Heart left ventricle (tissue), 16 donors: ENCODE data around the gene NTRK3. TPM values are rescaled to one million over a fixed set of nuclear protein-coding genes. Genes with fewer than 3 reads are reported as not detected.
A peak's percentile ranks its signal among the peaks of the same experiment; 100 is the strongest.

Experiments used
- ATAC-seq, 4 donors: fragments of 200-7000 bp; cut with Tn5 transposase; one replicate each; pipeline ENCODE4 v1.9.1; 2020 to 2022; ENCODE audit warnings: moderate library complexity in 4 of 4, mild to moderate bottlenecking in 3 of 4, moderate number of reproducible peaks in 1 of 4
- DNase-seq, 5 donors: peaks; one replicate each; pipeline ENCODE4 v3.0.0-alpha.2; 2020
- H3K27ac ChIP-seq, 12 donors: fragments of 200-600 bp; sonication (generic) in 4 of 12; one replicate each; pipeline versions ENCODE4 v1.5.0 to v1.8.0; 2016 to 2022; ENCODE audit warnings: mild to moderate bottlenecking in 2 of 12
- H3K27me3 ChIP-seq, 9 donors: fragments of 200-600 bp; sonication (generic) in 2 of 9; one replicate each; pipeline versions ENCODE4 v1.5.1 to v1.8.0; 2016 to 2022; ENCODE audit warnings: mild to moderate bottlenecking in 3 of 9
- H3K36me3 ChIP-seq, 9 donors: fragments of 200-600 bp; sonication (generic) in 2 of 9; one replicate each; pipeline versions ENCODE4 v1.5.0 to v1.8.0; 2018 to 2022; ENCODE audit warnings: mild to moderate bottlenecking in 2 of 9
- H3K4me1 ChIP-seq, 12 donors: fragments of 200-600 bp; sonication (generic) in 4 of 12; one replicate each; pipeline versions ENCODE4 v1.5.0 to v1.8.0; 2016 to 2022; ENCODE audit warnings: mild to moderate bottlenecking in 3 of 12
- H3K4me3 ChIP-seq, 12 donors: fragments of 200-600 bp; sonication (generic) in 4 of 12; one replicate each; pipeline versions ENCODE4 v1.5.0 to v1.8.0; 2017 to 2022; ENCODE audit warnings: mild to moderate bottlenecking in 9 of 12, moderate library complexity in 4 of 12
- H3K9me3 ChIP-seq, 12 donors: fragments of 200-600 bp; sonication (generic) in 4 of 12; one replicate each; pipeline versions ENCODE4 v1.5.0 to v1.8.0; 2016 to 2022; ENCODE audit warnings: mild to moderate bottlenecking in 1 of 12
- POLR2A ChIP-seq, 2 donors: fragments of 450-650 bp; IDR thresholded peaks; one replicate each; pipeline ENCODE4 v1.6.1; 2017; ENCODE audit warnings: antibody characterized with exemption in 2 of 2, mild to moderate bottlenecking in 2 of 2, moderate library complexity in 2 of 2
- WGBS, 4 donors: extraction: QIAGEN DNeasy Blood & Tissue Kit in 2 of 4; methylation state at CpG; one replicate each; pipeline versions ENCODE4 v1.1.5 to v1.1.7; 2013 to 2018; 5-methylcytosine and 5-hydroxymethylcytosine counted together
- intact Hi-C, 10 donors: fragments of 100-400 bp; cut with DNase I; formaldehyde crosslinking; loops; one replicate each; pipeline versions ENCODE4 v1.11.1 to v1.14.2; 2022
- polyA plus RNA-seq, 2 donors: library from polyadenylated mRNA; stranded (reverse); fragments of 200-250 nt; gene quantifications; one replicate each; pipeline ENCODE4 v1.2.3, GENCODE V29; 2013
- total RNA-seq, 9 donors: library from RNA; depleted of rRNA in 2 of 9; stranded (reverse); fragments of >200 nt in 2 of 9; fragmentation: NEBNext Ultra II Directional in 3 of 9; extraction: Animal tissue kit (Norgen Biotek cat#: 25700) in 3 of 9; gene quantifications; one replicate each; pipeline versions ENCODE4 v1.1.0 to v1.2.4, GENCODE V29; 2016 to 2023
- TF ChIP-seq, protein P1 (sequence below), 12 donors: fragments of 200-600 bp; sonication (generic) in 4 of 12; IDR thresholded peaks; one replicate each; pipeline versions ENCODE4 v1.5.0 to v1.8.0; 2018 to 2022; ENCODE audit warnings: antibody characterized with exemption in 12 of 12, mild to moderate bottlenecking in 5 of 12
- donor health status: ischemic (EF 13 %, LVEDD 7.1; RV severe dilation, severe dysfunction).
- donor health status: healthy with polysubstance abuse.
- donor health status: DM: no; HTN: yes; CAD: no.
- donor health status: DM: no; HTN: no; CAD: no.
- donor health status: ischemic (EF 25% LVEDD 6.9; RV normal size, moderate dysfunction).
- donor health status: ischemic (EF 25% LVEDD 5.7; RV mildly dilated, moderate dysfunction).
- donor health status: healthy.
- donor health status: DM: yes; HTN: yes; CAD: no.
- donor health status: ischemic (EF 35%, LVEDD 5.7; RV mildly dilated, moderate dysfunction).
- donor health status: nonischemic (EF 11% LVEDD 7.7; RV severe dilation, severe dysfunction).
- donor health status: DM: yes; HTN: yes; CAD: no.
- donor health status: PGD.
- donor health status: ischemic (EF 29% LVEDD 5.4; RV normal size, mild dysfunction).
- donor health status: nonischemic (EF 23%, LVEDD 6.1; RV moderate dilation, normal function).

The NTRK3 gene
- total and polyA plus RNA-seq, 11 donors, result 0.53 to 6.8 (median 2.0) TPM

DNA sequence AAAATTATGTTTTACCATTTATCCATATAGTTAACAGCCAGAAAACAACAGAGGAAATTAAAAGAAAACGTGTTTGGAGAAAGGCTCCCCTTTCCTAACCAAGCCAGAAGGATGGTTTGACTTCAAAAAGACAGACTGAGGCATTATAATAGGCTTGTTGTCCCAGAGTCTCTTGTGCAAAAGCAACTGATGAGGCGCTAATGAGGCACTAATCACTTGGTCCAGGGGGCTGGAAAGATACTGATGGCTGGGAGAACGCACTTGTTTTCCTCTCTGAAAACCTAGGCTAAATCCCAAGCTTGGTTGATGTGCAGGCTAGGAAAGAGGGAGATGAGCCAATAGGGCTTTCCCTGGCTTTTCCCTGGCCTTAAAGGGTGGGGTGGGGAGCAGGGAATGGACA, 389.6 kb downstream of the NTRK3 start:
- no peak for DNase-seq
- H3K9me3 ChIP-seq, result no peaks in the 10 kb centered on the region

DNA sequence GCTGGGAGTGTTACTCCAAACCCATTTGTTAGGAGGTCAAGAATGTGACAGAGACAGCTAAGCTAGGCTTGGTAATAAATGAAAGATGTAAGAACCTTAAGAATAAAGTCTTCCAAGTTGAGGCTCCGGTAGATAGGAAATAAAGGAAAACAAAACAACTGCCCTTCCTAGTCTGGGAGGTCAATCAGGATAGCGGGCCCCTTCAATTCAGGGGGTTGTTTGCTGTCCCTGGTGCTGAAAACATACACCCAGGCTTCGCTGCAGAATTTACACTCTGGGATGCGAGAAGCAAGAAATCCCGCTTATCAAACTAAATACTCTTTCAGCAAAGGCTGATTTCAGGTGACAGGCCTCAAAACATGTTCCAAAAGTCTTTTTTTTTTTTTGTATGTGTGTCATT, 393.4 kb downstream of the NTRK3 start:
- ATAC-seq (no peak), DNase-seq (no peak)
- Histone ChIP-seq H3K4me3 (no peak overlapping the region), H3K27ac (no peak overlapping the region), H3K36me3 (no peaks in the 10 kb centered on the region), H3K9me3 (no peaks in the 10 kb centered on the region), H3K27me3 (peaks cover 0 to 2% (median 0%) of the 10 kb centered on the region in 9 donors), H3K4me1 (no peaks in the 10 kb centered on the region)
- TF ChIP-seq, protein P1, sequence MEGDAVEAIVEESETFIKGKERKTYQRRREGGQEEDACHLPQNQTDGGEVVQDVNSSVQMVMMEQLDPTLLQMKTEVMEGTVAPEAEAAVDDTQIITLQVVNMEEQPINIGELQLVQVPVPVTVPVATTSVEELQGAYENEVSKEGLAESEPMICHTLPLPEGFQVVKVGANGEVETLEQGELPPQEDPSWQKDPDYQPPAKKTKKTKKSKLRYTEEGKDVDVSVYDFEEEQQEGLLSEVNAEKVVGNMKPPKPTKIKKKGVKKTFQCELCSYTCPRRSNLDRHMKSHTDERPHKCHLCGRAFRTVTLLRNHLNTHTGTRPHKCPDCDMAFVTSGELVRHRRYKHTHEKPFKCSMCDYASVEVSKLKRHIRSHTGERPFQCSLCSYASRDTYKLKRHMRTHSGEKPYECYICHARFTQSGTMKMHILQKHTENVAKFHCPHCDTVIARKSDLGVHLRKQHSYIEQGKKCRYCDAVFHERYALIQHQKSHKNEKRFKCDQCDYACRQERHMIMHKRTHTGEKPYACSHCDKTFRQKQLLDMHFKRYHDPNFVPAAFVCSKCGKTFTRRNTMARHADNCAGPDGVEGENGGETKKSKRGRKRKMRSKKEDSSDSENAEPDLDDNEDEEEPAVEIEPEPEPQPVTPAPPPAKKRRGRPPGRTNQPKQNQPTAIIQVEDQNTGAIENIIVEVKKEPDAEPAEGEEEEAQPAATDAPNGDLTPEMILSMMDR (IDR thresholded peaks at IDR 0.05), result no peak
- TF ChIP-seq POLR2A (IDR thresholded peaks at IDR 0.05), result no peak
- intact Hi-C loops, result no loop called here
- 28 to 42% (median 37%) methylated on average over 5 of the region's 5 CpGs for WGBS, 4 donors

More for the DNA sequence above, 389.6 kb downstream of the NTRK3 start:
- Histone ChIP-seq H3K27ac (no peak overlapping the region), H3K27me3 (peaks cover 0 to 2% (median 0%) of the 10 kb centered on the region in 9 donors), H3K4me3 (no peak overlapping the region), H3K36me3 (no peaks in the 10 kb centered on the region), H3K4me1 (no peaks in the 10 kb centered on the region)
- ATAC-seq, result no peak
- no peak for TF ChIP-seq POLR2A (IDR thresholded peaks at IDR 0.05)
- WGBS, 4 donors, result 15 to 33% (median 21%) methylated on average over 3 of the region's 3 CpGs
- intact Hi-C loops, result no loop called here

DNA sequence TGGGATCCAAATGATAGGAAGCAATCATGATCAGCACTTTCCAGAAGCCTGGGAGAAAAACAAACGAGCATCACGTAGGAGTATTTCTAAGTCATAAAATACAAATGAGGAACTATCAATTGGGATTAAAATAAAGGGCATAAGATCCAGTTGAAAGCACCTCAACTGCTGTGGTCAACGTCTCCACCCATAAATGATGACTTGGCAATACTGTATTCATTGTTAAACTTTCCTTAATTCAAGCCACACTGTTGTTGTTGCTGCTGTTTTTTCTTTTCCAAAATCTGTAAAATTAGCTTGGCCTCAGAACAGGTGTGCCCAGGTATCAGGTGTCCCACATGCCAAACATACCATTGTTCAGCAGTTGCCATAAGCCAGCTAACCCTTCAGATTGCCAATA, 395.8 kb downstream of the NTRK3 start:
- DNase-seq, result no peak
- Histone ChIP-seq H3K4me1 (no peaks in the 10 kb centered on the region), H3K27me3 (peaks cover 0 to 2% (median 0%) of the 10 kb centered on the region in 9 donors), H3K27ac (no peak overlapping the region), H3K9me3 (no peaks in the 10 kb centered on the region), H3K4me3 (no peak overlapping the region), H3K36me3 (no peaks in the 10 kb centered on the region)
- 60 to 64% (median 62%) methylated on average over 3 of the region's 3 CpGs for WGBS, 4 donors
- TF ChIP-seq, protein P1 (IDR thresholded peaks at IDR 0.05), result no peak
- TF ChIP-seq POLR2A (IDR thresholded peaks at IDR 0.05), result no peak
- intact Hi-C loops, result no loop called here
- no peak for ATAC-seq

DNA sequence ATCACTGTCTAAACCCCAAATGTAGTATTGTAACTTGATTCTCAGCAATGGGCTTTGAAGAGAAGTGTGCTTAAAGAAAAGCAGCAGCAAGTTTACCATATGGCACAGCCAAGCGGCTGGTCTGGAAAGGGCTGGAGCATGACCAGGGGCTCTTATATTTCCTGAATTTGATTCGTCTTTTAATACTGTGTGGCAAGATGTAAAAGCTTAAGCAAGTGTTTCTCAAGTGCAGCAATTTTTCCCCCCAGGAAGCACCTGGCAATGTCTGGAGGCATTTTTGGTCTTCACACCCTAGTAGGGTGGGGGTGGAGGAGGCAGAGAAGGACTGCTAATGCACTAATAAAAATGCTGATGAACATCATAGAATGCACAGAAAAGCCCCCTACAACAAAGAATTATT, 397.9 kb downstream of the NTRK3 start:
- intact Hi-C loops, result no loop called here
- peaks cover 0 to 4% (median 0%) of the 10 kb centered on the region in 12 donors for H3K4me1 ChIP-seq
- WGBS, 4 donors, result 59 to 66% (median 64%) methylated on average over 2 of the region's 2 CpGs
- H3K4me3 ChIP-seq, result no peak overlapping the region
- no peak for ATAC-seq
- peaks cover 0 to 2% (median 0%) of the 10 kb centered on the region in 9 donors for H3K27me3 ChIP-seq
- DNase-seq, result no peak
- no peaks in the 10 kb centered on the region for H3K9me3 ChIP-seq
- TF ChIP-seq, protein P1 (IDR thresholded peaks at IDR 0.05), result no peak
- no peak for TF ChIP-seq POLR2A (IDR thresholded peaks at IDR 0.05)
- H3K27ac ChIP-seq, result no peak overlapping the region
- no peaks in the 10 kb centered on the region for H3K36me3 ChIP-seq

DNA sequence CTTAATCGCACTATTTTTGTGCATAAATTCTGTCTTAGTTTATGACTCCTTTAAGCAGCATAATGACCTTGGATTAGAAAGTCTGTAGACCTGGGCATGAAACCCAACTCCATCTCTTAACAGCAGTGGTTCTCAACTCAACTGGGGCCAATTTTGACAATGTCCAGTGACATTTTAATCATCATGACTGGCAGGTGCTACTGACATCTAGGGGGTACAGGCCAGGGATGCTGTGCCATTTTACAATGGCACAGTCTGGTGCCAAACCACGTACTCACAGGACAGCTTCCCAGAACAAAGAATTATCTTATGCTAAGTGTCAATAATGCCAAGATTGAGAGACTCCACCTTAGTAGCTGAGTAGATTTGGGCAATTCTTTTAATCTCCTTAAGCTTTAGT, 405.0 kb downstream of the NTRK3 start:
- peak; percentile 92 to 96 (median 92) for ATAC-seq
- intact Hi-C loops, result loop anchor here in 1 of 10 donors (1.0 kb wide), 1 partner anchor 164 kb away; no protein-coding TSS in a partner anchor
- peak overlapping the region in 7 of 12 donors; percentile 14 to 77 (median 51) for H3K27ac ChIP-seq

More for the DNA sequence above, 405.0 kb downstream of the NTRK3 start:
- H3K27me3 ChIP-seq, result no peaks in the 10 kb centered on the region
- DNase-seq, result peak in 3 of 5 donors; percentile 16 to 77 (median 64)
- no peaks in the 10 kb centered on the region for H3K9me3 ChIP-seq
- no peaks in the 10 kb centered on the region for H3K36me3 ChIP-seq
- H3K4me3 ChIP-seq, result no peak overlapping the region
- 59 to 74% (median 69%) methylated on average over 2 of the region's 2 CpGs for WGBS, 4 donors
- TF ChIP-seq, protein P1 (IDR thresholded peaks at IDR 0.05), result no peak
- TF ChIP-seq POLR2A (IDR thresholded peaks at IDR 0.05), result no peak
- peaks cover 0 to 11% (median 0%) of the 10 kb centered on the region in 12 donors for H3K4me1 ChIP-seq
